GM21515 (cell line): ENCODE results near the gene TRPT1.
"Not testable (repeated sequence)": the region's sequence is repeated elsewhere in the genome, so short reads cannot be mapped to it uniquely, and the experiment has no call there.

Source experiments
- ATAC-seq: cut with Tn5 transposase; IDR thresholded peaks from one replicate; pipeline ENCODE4 v1.9.1; 2021; ENCODE audit not compliant: unreplicated experiment

The TRPT1 gene

GRCh38 chr11:64258946-64259532, 33.1 kb upstream of the TRPT1 start:
- ATAC-seq = no peak

- ATAC-seq = no peak
Observed at GRCh38 chr11:64258356-64258755, 32.4 kb upstream of the TRPT1 start.

GRCh38 chr11:64256300-64256699, 30.3 kb upstream of the TRPT1 start:
- ATAC-seq = no peak

GRCh38 chr11:64255135-64256128, 29.4 kb upstream of the TRPT1 start:
- no peak for ATAC-seq

GRCh38 chr11:64254326-64254725, 28.3 kb upstream of the TRPT1 start:
- ATAC-seq = no peak

GRCh38 chr11:64253481-64253880, 27.5 kb upstream of the TRPT1 start:
- no peak for ATAC-seq

- ATAC-seq = no peak
Observed at GRCh38 chr11:64253043-64253442, 27.1 kb upstream of the TRPT1 start.

GRCh38 chr11:64252003-64252872, 26.3 kb upstream of the TRPT1 start:
- no peak for ATAC-seq

GRCh38 chr11:64251753-64252002, 25.7 kb upstream of the TRPT1 start:
- peak; percentile 7 for ATAC-seq

GRCh38 chr11:64251016-64251752, 25.2 kb upstream of the TRPT1 start, which contains the start of gene PLCB3:
TSS of gene PLCB3 (plus strand) at chr11:64251530. CDS start at chr11:64251650, 120 bp downstream.
- peak; percentile 35 for ATAC-seq

GRCh38 chr11:64250415-64251015, 24.5 kb upstream of the TRPT1 start:
- ATAC-seq = no peak

GRCh38 chr11:64249563-64250414, 23.8 kb upstream of the TRPT1 start:
- ATAC-seq = no peak

- ATAC-seq = no peak
Observed at GRCh38 chr11:64249038-64249437, 23.1 kb upstream of the TRPT1 start.

GRCh38 chr11:64248578-64248977, 22.6 kb upstream of the TRPT1 start:
- no peak for ATAC-seq

- no peak for ATAC-seq
Observed at GRCh38 chr11:64247729-64248531, 21.9 kb upstream of the TRPT1 start.

GRCh38 chr11:64246871-64247728, 21.1 kb upstream of the TRPT1 start, which contains the start of gene PPP1R14B:
TSS of gene PPP1R14B (minus strand) at chr11:64246943. CDS start at chr11:64246673, 270 bp downstream.
- ATAC-seq = no peak

- ATAC-seq = not testable (repeated sequence)
Observed at GRCh38 chr11:64246621-64246870, 20.6 kb upstream of the TRPT1 start.
